HepG2 (cell line): ENCODE measurements around the gene DPM2. TPM values are rescaled to one million over a fixed set of nuclear protein-coding genes. Genes with fewer than 3 reads are reported as not detected.

Source experiments
- GMEB1 ChIP-seq: sonication (generic); formaldehyde crosslinking; IDR thresholded peaks from 2 replicates; pipeline ENCODE4 v1.5.1; 2020; ENCODE audit warnings: missing genetic modification reagents, mild to moderate bottlenecking, borderline replicate concordance
- MEIS2 ChIP-seq: sonication (generic); formaldehyde crosslinking; IDR thresholded peaks from 2 replicates; pipeline ENCODE4 v1.9.0; 2021; ENCODE audit warnings: mild to moderate bottlenecking, missing genetic modification reagents
- NFKB2 ChIP-seq: sonication (generic); formaldehyde crosslinking; IDR thresholded peaks from 2 replicates; pipeline ENCODE4 v1.4.0; 2020; ENCODE audit warnings: missing genetic modification reagents, borderline replicate concordance
- NR2C2 ChIP-seq: sonication (generic); formaldehyde crosslinking; IDR thresholded peaks from 2 replicates; pipeline ENCODE4 v1.4.0; 2020; ENCODE audit warnings: missing genetic modification reagents, mild to moderate bottlenecking, moderate library complexity, borderline replicate concordance
- NR2F6 ChIP-seq, 2 experiments: IDR thresholded peaks; 2 replicates each; pipeline ENCODE4 v1.6.1; 2016; ENCODE audit warnings: antibody characterized with exemption in 1 of 2, mild to moderate bottlenecking in 1 of 2
- RBM39 ChIP-seq: fragments of 200-400 bp; formaldehyde crosslinking; IDR thresholded peaks from one replicate; pipeline ENCODE4 v1.6.1; 2018; ENCODE audit warnings: antibody characterized with exemption, mild to moderate bottlenecking, low read depth, low read length; ENCODE audit not compliant: poor library complexity, severe bottlenecking
- TBL1XR1 ChIP-seq: fragments of 150-350 bp; IDR thresholded peaks from 2 replicates; pipeline ENCODE4 v1.6.1; 2014; ENCODE audit warnings: borderline replicate concordance, low read length; ENCODE audit not compliant: partially characterized antibody
- ZBTB2 ChIP-seq: sonication (generic); formaldehyde crosslinking; IDR thresholded peaks from 2 replicates; pipeline ENCODE4 v1.8.0; 2022; ENCODE audit warnings: low read depth, missing genetic modification reagents
- ZFP36 ChIP-seq: fragments of 150-350 bp; IDR thresholded peaks from 2 replicates; pipeline ENCODE4 v1.6.1; 2018; ENCODE audit warnings: borderline replicate concordance, low read length, low read depth; ENCODE audit not compliant: partially characterized antibody
- ZNF138 ChIP-seq: sonication (generic); formaldehyde crosslinking; IDR thresholded peaks from 2 replicates; pipeline ENCODE4 v1.5.0; 2020; ENCODE audit warnings: mild to moderate bottlenecking, low read depth, missing genetic modification reagents
- ZNF383 ChIP-seq: sonication (generic); formaldehyde crosslinking; IDR thresholded peaks from 2 replicates; pipeline ENCODE4 v1.4.0; 2020; ENCODE audit warnings: missing genetic modification reagents, mild to moderate bottlenecking, borderline replicate concordance
- ZNF580 ChIP-seq: IDR thresholded peaks from 2 replicates; pipeline ENCODE4 v1.6.1; 2016; ENCODE audit warnings: low read depth, borderline replicate concordance
- ZNF646 ChIP-seq: sonication (generic); formaldehyde crosslinking; IDR thresholded peaks from 2 replicates; pipeline ENCODE4 v1.9.0; 2021; ENCODE audit warnings: mild to moderate bottlenecking, missing genetic modification reagents
- ZNF792 ChIP-seq: IDR thresholded peaks from 2 replicates; pipeline ENCODE4 v1.6.1; 2016
- ZXDC ChIP-seq: sonication (generic); formaldehyde crosslinking; IDR thresholded peaks from 2 replicates; pipeline ENCODE4 v1.5.0; 2020; ENCODE audit warnings: mild to moderate bottlenecking, missing genetic modification reagents
- polyA plus RNA-seq, 8 experiments: library from polyadenylated mRNA; depleted of rRNA in 3 of 8; stranded (reverse) in 7 of 8; unstranded in 1 of 8; fragments of >200 nt; fragmentation: Illumina TruSeq in 4 of 8; extraction: Trizol in 4 of 8; gene quantifications; 2 replicates each; pipeline versions ENCODE4 v1.2.1 to v1.2.3, GENCODE V29; 2011 to 2016; ENCODE audit warnings: low read depth in 4 of 8, missing spikeins in 1 of 8, mixed read lengths in 1 of 8; ENCODE audit not compliant: insufficient read depth in 1 of 8
- total RNA-seq, 5 experiments: library from RNA; depleted of rRNA; stranded (reverse); fragments of >200 nt; fragmentation: Illumina TruSeq; extraction: Trizol; gene quantifications; 2 replicates each; pipeline ENCODE4 v1.2.3, GENCODE V29; 2016; ENCODE audit warnings: low read depth in 1 of 5

DPM2 gene
- total and polyA plus RNA-seq, 2 of the 13 experiments (the other 11 are each of a cell fraction or from before 2014, with no cell fraction given) = 24.8 to 35.3 TPM

GRCh38 chr9:127930231-127931091 lies 7.2 kb downstream of the DPM2 start, which contains the start of gene PIP5KL1 (continued):
- TF ChIP-seq ZXDC = no peak
- TF ChIP-seq ZBTB2 (CRISPR knock-in tag) = no peak
- no peak for TF ChIP-seq ZNF138 (CRISPR knock-in tag)
- TF ChIP-seq NFKB2 (CRISPR knock-in tag) = 0 out of 2 replicates have a peak, but pooled peaks have one; percentile 15
- no peak for TF ChIP-seq NR2C2 (CRISPR knock-in tag)
- no peak for TF ChIP-seq MEIS2 (CRISPR knock-in tag)
- no peak for TF ChIP-seq GMEB1 (CRISPR knock-in tag)
- no peak for TF ChIP-seq ZNF792
- TF ChIP-seq RBM39 = peak; percentile 74
- no peak for TF ChIP-seq ZNF383 (CRISPR knock-in tag)
- TF ChIP-seq ZNF646 (CRISPR knock-in tag) = 0 out of 2 replicates have a peak, but pooled peaks have one; percentile 34
- no peak for TF ChIP-seq NR2F6 (IDR thresholded peaks at IDR 0.05)
- TF ChIP-seq NR2F6 (CRISPR knock-in tag; IDR thresholded peaks at IDR 0.05) = no peak
- no peak for TF ChIP-seq ZNF580 (CRISPR knock-in tag)
- TF ChIP-seq TBL1XR1 = no peak
- no peak for TF ChIP-seq ZFP36
